ENCODE data around the gene RNF8.

Gene RNF8

GRCh38 chr6:37368961-37369320, 15.2 kb downstream of the RNF8 start:
- H3F3A ChIP-seq (ENCODE audit: insufficient read depth, low read length), result no peaks in the 10 kb centered on the region
- TF ChIP-seq EZH2phosphoT487 (IDR thresholded peaks at IDR 0.05; ENCODE audit: low read length) (no peak), CTCF (IDR thresholded peaks at IDR 0.05; ENCODE audit: low read length) (no peak), EZH2 (optimal IDR thresholded peaks at IDR 0.05; ENCODE audit: low read depth, low read length) (no peak)
- no peak overlapping the region for H3K9ac ChIP-seq (ENCODE audit: low read length)
- DNase-seq, result no peak
- no peak overlapping the region for H3K27ac ChIP-seq (ENCODE audit: low read length)
- H3K36me3 ChIP-seq (replicated peaks; ENCODE audit: insufficient read depth, low read length), result no peaks in the 10 kb centered on the region; the same call in 1 of the 2 replicates
- no peak overlapping the region for H3K4me3 ChIP-seq (ENCODE audit: low read length)
- no peaks in the 10 kb centered on the region for H3K9me3 ChIP-seq (replicated peaks; ENCODE audit: insufficient read depth, low read length)
- no peak overlapping the region for H3K4me2 ChIP-seq (ENCODE audit: low read depth, low read length)
- no peaks in the 10 kb centered on the region for H3K4me1 ChIP-seq (ENCODE audit: low read length)
- no peaks in the 10 kb centered on the region for H3K9me2 ChIP-seq (replicated peaks; ENCODE audit: insufficient read depth, low read length)
- H3K27me3 ChIP-seq (replicated peaks; ENCODE audit: insufficient read depth, low read length), result no peaks in the 10 kb centered on the region
- no peak overlapping the region for H2AFZ ChIP-seq (ENCODE audit: low read length)
- H3K79me2 ChIP-seq (ENCODE audit: low read length), result peaks cover 8% of the 10 kb centered on the region; the same call in 1 of the 2 replicates
- no peaks in the 10 kb centered on the region; the same call in 1 of the 2 replicates for H4K20me1 ChIP-seq (ENCODE audit: insufficient read depth, low read length)

- TF ChIP-seq EZH2 (optimal IDR thresholded peaks at IDR 0.05; ENCODE audit: low read depth, low read length) (no peak), CTCF (IDR thresholded peaks at IDR 0.05; ENCODE audit: low read length) (no peak), EZH2phosphoT487 (IDR thresholded peaks at IDR 0.05; ENCODE audit: low read length) (no peak)
- no peaks in the 10 kb centered on the region; the same call in 1 of the 2 replicates for H4K20me1 ChIP-seq (ENCODE audit: insufficient read depth, low read length)
- H3K4me1 ChIP-seq (ENCODE audit: low read length), result no peaks in the 10 kb centered on the region
- H3K9ac ChIP-seq (ENCODE audit: low read length), result no peak overlapping the region
- DNase-seq, result no peak
- H3K27ac ChIP-seq (ENCODE audit: low read length), result no peak overlapping the region
- H3K79me2 ChIP-seq (ENCODE audit: low read length), result peaks cover 8% of the 10 kb centered on the region; the same call in 1 of the 2 replicates
- H3K4me3 ChIP-seq (ENCODE audit: low read length), result no peak overlapping the region
- no peaks in the 10 kb centered on the region; the same call in 1 of the 2 replicates for H3K36me3 ChIP-seq (replicated peaks; ENCODE audit: insufficient read depth, low read length)
- H2AFZ ChIP-seq (ENCODE audit: low read length), result no peak overlapping the region
- no peaks in the 10 kb centered on the region for H3F3A ChIP-seq (ENCODE audit: insufficient read depth, low read length)
- no peaks in the 10 kb centered on the region for H3K9me2 ChIP-seq (replicated peaks; ENCODE audit: insufficient read depth, low read length)
- no peaks in the 10 kb centered on the region for H3K9me3 ChIP-seq (replicated peaks; ENCODE audit: insufficient read depth, low read length)
- H3K27me3 ChIP-seq (replicated peaks; ENCODE audit: insufficient read depth, low read length), result no peaks in the 10 kb centered on the region
- H3K4me2 ChIP-seq (ENCODE audit: low read depth, low read length), result no peak overlapping the region
These were observed 15.8 kb downstream of the RNF8 start for GRCh38 chr6:37369321-37370201.

- no peak overlapping the region for H3K4me3 ChIP-seq (ENCODE audit: low read length)
- H3K27me3 ChIP-seq (replicated peaks; ENCODE audit: insufficient read depth, low read length), result no peaks in the 10 kb centered on the region
- TF ChIP-seq CTCF (IDR thresholded peaks at IDR 0.05; ENCODE audit: low read length) (no peak), EZH2 (optimal IDR thresholded peaks at IDR 0.05; ENCODE audit: low read depth, low read length) (no peak)
- H3K79me2 ChIP-seq (ENCODE audit: low read length), result peaks cover 3% of the 10 kb centered on the region; the same call in 1 of the 2 replicates
- H3K4me1 ChIP-seq (ENCODE audit: low read length), result no peaks in the 10 kb centered on the region
- no peaks in the 10 kb centered on the region for H3K9me3 ChIP-seq (replicated peaks; ENCODE audit: insufficient read depth, low read length)
- no peak overlapping the region for H3K4me2 ChIP-seq (ENCODE audit: low read depth, low read length)
- H3F3A ChIP-seq (ENCODE audit: insufficient read depth, low read length), result no peaks in the 10 kb centered on the region
- DNase-seq, result no peak
- H3K9me2 ChIP-seq (replicated peaks; ENCODE audit: insufficient read depth, low read length), result no peaks in the 10 kb centered on the region
- no peaks in the 10 kb centered on the region; the same call in 1 of the 2 replicates for H4K20me1 ChIP-seq (ENCODE audit: insufficient read depth, low read length)
- H2AFZ ChIP-seq (ENCODE audit: low read length), result no peak overlapping the region
- H3K9ac ChIP-seq (ENCODE audit: low read length), result no peak overlapping the region
- H3K27ac ChIP-seq (ENCODE audit: low read length), result no peak overlapping the region
- H3K36me3 ChIP-seq (replicated peaks; ENCODE audit: insufficient read depth, low read length), result no peaks in the 10 kb centered on the region; the same call in 1 of the 2 replicates
These were observed 17.6 kb downstream of the RNF8 start for GRCh38 chr6:37371154-37372083.
